GM20431 (cell line): Measurements from ENCODE around the gene CWC27.

Experiments
- in situ Hi-C: fragments of 300-500 bp; cut with MseI, MboI; formaldehyde crosslinking; loops from one replicate; pipeline ENCODE4 v1.15.0; 2020; ENCODE audit warnings: low sequenced_read_pairs; ENCODE audit not compliant: unreplicated experiment

CWC27 gene, protein sequence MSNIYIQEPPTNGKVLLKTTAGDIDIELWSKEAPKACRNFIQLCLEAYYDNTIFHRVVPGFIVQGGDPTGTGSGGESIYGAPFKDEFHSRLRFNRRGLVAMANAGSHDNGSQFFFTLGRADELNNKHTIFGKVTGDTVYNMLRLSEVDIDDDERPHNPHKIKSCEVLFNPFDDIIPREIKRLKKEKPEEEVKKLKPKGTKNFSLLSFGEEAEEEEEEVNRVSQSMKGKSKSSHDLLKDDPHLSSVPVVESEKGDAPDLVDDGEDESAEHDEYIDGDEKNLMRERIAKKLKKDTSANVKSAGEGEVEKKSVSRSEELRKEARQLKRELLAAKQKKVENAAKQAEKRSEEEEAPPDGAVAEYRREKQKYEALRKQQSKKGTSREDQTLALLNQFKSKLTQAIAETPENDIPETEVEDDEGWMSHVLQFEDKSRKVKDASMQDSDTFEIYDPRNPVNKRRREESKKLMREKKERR

DNA sequence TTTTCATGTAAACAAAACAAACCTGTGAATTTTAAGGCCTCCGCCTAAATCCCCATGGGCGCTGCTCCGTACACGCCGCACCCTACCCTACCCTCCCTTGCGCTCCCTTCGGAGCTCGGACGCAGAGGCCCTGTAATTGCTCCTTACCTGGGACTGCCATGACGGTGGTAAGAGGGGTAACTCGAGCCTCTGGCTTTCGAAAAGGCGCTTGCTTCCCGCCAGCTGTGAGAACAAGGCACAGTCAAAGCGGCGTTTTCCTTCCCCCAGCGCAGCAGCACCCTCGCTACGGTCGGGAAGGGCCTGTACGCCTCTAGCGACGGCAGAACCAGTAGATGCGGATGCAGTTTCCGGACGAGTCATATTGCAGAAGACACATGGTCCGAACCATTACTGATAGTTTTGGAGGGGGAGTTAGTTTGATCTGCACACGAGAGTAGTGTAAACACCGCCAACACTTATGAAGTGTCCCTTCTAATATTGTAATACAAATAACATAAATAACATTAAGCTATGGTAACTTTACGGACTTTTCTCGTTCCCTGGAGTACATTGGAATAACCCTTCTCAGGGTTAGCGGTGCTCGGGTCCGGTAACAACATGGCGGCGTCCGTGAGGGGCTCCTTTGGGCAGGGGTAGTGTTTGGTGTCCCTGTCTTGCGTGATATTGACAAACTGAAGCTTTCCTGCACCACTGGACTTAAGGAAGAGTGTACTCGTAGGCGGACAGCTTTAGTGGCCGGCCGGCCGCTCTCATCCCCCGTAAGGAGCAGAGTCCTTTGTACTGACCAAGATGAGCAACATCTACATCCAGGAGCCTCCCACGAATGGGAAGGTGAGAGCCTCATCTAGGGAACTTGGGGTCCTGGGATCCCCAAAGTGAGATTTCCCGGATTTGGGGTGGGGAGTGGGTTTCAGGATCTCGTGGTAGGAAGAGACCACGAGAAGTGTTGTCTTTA is at the start of gene CWC27, which contains the start of gene SREK1IP1:
CWC27 (plus strand) TSS at position 573 of the 955 bp plus-strand sequence; CDS start at position 790, 217 bp downstream.
SREK1IP1 (minus strand) TSS at position 334 of the 955 bp plus-strand sequence; CDS start at position 160, 174 bp downstream.
- in situ Hi-C loops, result no loop called here

DNA sequence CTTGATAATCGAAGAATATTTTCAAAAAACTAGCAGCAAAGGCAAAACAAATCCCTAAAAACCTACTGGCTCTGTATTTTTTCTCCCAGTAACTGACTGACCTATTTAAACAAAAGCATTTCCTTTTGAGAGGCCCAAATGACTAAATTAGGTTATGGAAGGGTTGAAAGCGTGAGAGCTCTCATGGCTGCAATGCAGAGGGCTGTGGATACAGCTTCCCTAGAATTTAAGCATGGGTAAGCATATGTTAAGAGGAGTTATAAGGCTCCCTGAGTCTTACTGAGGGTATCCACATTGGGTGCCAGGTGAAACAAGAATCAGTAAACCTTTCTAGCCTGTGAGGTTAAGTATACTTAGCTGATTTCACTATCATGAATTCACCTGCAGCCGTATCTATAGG is 46.1 kb upstream of the CWC27 start:
- in situ Hi-C loops, result no loop called here

DNA sequence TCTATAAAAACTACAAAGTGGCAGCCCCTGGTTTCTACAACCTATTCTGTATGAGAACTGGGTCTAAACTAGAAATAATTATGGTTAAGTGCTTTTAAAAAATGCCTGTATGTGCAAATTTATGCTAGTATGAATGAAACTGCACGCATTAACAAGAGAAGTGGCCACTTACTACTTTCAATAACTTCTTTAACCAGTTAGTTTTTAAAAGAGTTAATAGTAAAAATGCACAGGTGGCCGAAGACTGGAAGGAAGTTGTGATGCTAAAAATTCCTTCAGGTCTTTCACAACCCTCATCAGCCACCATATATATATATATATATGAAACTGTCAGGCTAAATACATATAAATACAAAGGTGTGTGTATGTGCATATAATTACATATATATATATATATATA is 41.6 kb upstream of the CWC27 start:
- in situ Hi-C loops, result no loop called here

DNA sequence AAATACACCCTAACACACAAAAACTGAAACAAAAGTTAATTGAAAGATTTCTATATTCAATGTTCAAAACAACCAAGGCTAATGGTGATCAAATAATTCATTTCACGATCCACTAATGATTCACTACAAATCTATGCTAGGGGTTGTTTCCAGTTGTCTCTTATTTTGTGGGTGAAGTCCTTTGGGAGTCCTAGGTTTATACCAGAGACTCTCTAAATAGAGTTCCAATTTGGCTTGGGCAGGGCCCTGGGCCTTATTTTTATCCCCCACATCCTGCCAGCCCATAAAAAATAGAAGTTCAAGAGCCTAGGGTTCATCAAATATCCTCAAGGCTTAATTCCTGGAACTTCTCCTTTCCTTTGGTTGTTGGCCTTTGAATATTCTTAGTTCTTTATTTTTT is 26.3 kb upstream of the CWC27 start:
- in situ Hi-C loops, result no loop called here

DNA sequence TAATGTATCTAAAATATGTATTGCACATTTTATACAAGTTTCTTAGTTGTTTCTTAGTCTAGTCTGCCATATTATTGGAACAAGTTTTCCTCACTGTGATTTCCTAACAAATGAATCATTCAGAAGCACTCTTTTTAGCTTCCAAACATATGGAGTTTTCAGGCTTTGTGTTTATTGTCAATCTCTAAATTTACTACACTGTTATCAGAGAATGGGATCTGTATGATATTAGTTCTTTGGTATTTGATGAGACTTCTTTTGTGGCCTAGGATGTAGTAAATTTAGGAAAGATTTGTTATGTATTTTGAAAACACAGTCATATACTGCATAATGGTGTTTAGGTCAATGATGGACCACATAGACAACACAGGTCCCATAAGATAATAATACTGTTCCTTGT is 25.9 kb upstream of the CWC27 start:
- in situ Hi-C loops, result no loop called here

DNA sequence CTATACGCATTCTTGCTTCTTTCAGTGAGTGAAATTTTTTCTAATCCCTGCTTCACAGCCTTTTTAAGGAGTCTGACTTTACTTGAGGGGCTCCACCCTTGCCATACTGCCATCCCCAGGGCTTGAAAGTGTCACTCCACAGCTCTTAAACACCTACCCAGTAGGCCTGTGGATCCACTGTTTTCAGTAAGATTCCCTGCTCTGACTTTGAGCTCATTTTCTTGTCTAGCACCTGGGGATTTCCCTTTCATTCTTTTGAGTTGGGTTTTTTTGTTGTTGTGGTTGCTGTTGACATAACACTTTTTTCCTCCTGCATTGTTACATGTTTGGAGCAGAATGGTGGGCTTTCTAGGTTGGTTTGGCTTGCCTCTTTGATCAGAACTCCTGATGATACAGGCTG is 23.8 kb upstream of the CWC27 start:
- in situ Hi-C loops, result no loop called here

DNA sequence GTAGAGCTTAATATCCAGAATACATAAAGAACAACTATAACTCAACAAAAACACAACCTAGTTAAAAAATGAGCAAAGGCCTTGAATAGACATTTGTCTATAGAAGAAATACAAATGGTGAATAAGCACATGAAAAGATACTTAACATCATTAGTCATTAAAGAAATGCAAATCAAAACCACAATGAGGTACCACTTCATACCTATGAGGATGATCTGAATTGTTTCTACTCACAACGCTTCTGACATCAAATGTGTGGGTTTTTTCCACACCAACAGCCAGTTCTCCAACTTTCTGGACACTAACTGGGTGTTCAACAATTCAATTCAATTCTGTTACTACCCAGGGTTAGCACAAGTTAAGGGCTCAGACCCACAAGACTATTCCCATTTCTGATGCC is 22.3 kb upstream of the CWC27 start:
- in situ Hi-C loops, result no loop called here

DNA sequence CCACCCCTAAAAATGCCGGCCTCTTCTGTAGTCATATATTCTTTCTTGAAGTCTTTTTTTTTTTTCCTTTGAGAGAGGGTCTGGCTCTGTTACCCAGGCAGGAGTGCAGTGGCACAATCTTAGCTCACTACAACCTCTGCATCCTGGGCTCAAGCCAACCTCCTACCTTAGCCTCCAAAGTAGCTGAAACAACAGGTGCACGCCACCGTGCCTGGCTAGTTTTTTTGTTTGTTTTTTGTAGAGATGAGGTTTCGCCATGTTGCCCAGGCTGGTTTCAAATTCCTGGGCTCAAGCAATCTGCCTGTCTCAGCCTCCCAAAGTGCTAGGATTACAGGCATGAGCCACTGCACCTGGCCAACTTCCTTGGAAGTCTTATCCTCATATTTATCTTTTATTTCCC is 19.3 kb upstream of the CWC27 start:
- in situ Hi-C loops, result no loop called here

DNA sequence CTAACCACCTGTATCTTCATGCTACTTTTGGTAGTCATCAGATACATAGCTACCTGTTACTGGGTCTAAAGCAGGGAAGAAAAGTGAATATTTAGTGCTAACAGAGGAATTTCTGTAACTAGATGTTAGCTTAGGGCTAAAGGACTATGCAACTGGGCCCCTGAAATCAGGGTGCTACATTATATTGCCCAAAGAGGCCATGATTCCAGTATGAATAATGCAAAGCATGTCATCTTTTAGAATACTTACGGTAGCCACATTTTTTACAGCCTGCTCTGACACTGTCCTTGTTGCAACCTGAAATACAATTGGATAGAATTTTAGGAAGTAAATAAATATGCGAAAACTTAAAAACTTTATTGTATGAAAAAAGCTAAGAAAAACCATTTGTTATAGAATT is 14.7 kb upstream of the CWC27 start:
- in situ Hi-C loops, result no loop called here

DNA sequence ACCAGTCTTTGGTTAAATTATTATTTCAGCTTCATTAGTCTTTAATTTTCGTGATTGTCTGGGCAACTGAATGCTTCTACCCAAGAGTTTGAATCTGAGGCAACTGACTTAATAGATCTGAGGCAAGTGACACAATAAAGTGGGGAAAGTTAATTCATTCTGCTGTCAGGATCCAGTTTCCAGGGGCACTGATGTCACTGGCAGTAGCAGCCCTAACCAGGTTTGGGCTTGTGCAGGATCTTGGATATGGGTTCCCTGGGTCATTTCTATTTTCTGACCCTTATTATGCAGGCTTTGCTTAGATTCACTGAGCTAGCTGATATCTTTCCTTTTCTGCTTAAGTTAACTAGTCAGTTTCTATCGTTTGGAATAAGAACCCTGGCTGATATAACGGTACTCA is 9.8 kb upstream of the CWC27 start:
- in situ Hi-C loops, result no loop called here

DNA sequence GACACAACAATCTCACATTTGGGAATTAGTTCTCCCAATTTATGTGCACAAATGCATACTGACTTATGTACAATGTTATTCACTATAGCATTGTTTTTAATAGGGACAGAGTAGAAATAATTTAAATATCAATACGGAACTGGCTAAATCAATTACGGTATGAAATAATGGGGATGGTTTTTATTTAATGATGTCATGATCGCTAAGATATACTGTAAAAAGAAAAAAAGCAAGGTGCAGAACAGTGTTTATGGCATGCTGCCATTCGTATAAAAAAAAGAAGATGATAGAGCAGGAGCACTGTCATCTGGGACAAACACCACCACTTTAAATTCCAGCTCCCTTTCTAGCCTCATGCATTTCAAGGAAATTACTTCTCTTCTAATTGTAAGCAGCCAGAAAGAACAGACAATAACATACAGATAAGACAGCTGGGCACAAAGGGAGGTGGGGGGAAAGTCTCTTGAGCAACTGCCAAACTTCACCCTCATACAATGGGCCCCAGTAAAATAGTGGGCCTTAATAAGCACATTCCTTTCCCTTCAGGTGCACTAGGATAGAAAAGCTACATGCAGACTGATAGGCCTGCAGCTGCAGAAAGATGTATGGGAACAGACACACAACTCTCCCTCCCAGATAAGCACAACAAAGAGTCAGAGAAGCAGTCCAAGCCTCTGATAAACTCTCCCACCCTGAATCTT is 8.6 kb upstream of the CWC27 start:
- in situ Hi-C loops, result no loop called here

DNA sequence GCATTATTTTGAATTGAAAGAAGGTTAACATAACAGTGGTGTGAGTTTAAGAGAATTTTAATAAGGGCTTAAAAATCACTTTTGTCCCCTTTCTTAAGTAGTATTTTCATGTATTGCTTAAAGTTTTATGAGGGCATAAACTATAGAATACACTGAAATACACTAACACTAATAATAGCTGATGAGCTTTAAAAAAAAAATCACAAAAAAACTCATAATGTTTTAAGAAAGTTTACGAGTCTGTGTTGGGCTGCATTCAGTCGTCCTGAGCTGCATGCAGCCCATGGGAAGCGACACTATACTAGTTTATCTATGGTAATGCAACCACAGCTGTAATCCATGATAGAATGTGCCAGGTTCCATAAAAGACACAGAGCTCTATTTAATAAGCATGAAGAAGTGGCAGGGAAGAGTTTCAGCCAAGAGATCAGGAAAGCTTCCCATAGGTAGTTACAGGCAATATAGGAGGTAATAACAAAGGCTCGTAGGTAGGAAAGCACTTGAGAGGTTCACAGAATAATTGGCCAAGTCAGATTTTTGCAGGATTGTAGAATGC is 4.7 kb upstream of the CWC27 start:
- in situ Hi-C loops, result no loop called here

DNA sequence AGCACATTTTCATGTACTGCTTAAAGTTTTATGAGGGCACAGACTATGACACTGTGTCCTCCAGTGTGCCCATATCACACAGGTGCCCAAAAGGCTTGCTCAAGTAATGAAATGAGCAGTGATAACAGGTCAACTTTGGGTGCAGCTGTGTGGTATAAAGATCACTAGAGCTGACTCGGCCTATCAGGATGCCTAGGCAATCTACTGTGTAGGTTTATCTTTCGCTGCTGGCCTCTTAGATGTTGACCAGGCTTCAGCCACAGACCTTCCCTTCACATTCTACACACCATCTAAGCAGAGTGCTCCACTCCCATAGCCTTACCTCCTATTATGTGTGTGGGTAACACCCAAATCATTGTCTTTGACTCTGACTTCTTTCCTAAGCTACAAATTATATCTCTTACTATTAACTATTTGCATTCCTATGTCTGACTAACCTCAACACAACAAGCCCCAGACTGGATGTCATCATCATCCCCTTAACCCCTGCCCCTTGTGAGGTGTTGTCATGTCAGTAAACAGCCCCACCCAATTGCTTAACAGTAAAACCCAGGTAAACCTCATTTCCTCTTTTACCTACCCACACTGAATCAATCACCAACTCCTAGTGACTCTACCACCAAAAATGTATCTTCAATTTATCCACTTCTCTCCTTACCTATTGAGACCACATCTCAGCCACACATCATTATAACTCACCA is 2.8 kb upstream of the CWC27 start:
- in situ Hi-C loops, result no loop called here

DNA sequence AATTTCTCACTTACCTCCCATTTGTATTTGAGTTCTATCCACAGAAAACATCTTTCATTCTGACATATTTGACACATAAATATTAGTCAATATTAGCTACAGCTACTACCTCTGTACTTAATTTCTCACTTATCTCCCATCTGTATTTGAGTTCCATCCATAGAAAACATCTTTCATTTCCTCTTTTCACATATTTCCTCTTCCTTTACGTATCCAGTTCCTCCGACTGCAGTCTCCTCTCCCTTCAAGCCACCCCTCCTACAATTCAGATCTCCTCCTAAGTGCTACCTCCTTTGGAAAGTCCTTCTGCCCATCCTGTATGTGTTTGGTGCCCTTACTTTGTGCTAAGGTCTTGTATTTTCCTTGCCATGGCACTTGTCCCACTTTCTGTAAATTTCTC is 1.8 kb upstream of the CWC27 start:
- in situ Hi-C loops, result no loop called here

DNA sequence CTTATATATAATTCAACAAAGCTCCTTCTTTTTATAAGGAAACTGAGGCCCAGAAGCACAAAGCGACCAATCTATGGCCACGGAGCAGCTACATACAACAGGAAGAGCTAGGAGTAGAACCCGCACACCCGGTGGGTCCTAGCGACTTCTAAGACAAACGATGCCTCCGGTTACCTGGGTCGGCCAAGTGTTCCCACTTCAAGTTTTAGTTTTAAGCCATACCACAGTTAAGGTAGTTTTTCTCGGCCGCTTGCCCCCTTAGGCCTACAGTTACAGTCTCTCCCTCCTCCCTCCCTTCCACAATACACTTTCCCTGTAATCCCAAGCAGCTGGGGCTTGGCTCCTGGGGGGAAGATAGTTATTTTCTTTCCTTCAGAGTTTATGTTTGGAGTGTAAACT is 772 bp upstream of the CWC27 start:
- in situ Hi-C loops, result no loop called here

DNA sequence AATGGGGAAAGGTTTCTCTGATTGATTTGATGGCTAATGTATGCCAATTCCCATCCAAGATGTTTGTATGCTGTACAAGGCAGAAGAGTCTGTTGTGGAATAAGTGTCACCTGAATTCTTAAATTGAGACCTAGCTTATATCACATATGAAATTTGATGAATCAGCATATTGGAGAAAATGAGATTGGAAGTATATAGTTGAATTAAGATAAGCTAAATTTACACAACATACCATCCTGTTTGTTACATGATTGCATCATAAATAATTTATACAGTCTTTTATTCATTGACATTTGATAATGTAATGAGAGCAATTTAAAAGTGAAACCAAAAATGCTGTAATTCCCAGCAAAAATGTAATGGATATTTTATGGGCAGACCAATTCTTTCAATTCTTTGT is 1.1 kb downstream of the CWC27 start:
- in situ Hi-C loops, result no loop called here

DNA sequence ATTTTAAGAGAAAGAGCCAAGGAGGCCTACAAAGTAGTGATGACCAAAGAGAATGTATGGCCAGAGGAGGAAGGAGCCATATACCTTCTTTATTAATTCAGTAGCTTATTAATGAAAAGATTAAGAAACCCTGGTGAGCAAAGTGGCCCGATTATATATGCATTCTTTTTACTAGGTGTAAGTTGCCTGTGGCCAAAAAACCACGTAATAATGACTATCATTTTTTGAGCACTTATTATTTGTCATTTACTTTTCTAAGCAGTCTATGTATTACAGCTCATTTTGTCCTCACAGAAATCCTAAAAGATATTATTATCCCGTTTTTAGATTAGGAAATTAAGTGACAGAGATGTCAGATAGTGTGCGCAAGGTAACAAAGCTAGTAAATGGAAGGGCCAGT is 3.0 kb downstream of the CWC27 start:
- in situ Hi-C loops, result no loop called here

DNA sequence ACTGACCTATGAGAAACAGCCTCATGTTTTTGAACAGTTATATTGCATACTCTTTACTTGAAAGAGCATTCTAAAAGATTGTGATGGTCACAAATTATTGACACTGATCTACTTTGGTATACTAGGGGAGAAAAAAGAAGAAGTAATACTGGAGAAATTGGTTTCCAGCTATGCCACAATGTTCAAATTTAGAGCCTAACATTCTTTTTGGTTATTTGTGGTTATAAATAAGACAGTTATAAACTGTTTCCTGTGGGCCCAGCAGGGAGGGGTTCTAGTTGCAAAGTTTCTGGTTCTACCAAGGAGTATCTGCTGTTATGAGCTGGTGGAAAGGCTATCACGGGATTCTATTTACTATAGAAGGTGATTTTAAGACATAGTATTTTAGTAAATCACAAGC is 4.8 kb downstream of the CWC27 start:
- in situ Hi-C loops, result no loop called here

DNA sequence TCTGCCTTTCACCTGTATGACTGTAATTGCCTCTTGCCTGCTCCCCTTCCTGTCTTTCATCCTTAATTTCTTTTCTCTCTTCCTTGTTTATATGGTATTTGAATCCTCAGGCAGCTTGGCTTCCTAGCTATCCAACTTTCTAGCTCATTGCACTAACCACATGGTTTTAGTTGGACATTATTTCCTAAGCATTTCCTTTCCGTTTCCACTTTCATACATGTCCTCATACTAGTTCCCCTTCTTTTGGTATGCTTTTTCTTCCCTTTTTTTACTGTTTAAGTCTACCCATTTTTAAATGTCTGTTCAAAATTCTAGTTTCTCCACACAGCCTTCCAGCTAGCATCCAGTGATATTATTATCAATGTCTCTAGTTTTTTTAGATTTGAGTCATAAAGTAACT is 6.6 kb downstream of the CWC27 start:
- in situ Hi-C loops, result loop anchor here (25.0 kb wide), 1 partner anchor 538 kb away; no protein-coding TSS in a partner anchor
